Left renal pelvis (tissue), 4 donors: ENCODE measurements around the gene GPR156. TPM values are rescaled to one million over a fixed set of nuclear protein-coding genes. Genes with fewer than 3 reads are reported as not detected.
"Not testable (repeated sequence)": the region's sequence is repeated elsewhere in the genome, so short reads cannot be mapped to it uniquely, and the experiment has no call there.

Experiments used
- DNase-seq, 4 donors: peaks; one replicate each; pipeline ENCODE4 v3.0.0-alpha.2; 2013; ENCODE audit warnings: low read depth in 4 of 4, low spot score in 3 of 4
- polyA plus RNA-seq, 4 donors: library from polyadenylated mRNA; unstranded; fragments of 120-200 nt; gene quantifications; one replicate each; pipeline ENCODE4 v1.2.1, GENCODE V29; 2013; ENCODE audit not compliant: insufficient read length in 4 of 4

The GPR156 gene
- polyA plus RNA-seq, 4 donors = 1.6 to 3.3 (median 2.7) TPM

DNA sequence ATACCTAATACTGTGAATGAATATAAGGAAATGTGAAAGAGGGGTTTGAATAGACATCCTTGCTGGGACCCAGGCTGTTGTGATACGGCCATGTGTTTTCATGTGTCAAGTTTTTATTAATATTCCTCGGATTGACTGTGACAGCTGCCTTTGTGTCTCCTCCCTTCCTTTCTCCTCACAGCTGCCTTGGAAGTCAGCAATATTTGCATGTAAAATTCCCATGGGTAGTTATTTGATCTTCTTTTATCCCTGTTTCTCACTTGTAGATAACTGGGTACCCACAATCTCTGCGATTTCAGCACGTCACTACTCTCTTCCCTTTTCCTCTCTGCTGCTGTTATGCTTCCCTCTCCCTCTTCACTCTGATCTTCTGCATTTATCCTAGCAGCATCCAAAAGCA lies 9.4 kb downstream of the GPR156 start:
- no peak for DNase-seq

DNA sequence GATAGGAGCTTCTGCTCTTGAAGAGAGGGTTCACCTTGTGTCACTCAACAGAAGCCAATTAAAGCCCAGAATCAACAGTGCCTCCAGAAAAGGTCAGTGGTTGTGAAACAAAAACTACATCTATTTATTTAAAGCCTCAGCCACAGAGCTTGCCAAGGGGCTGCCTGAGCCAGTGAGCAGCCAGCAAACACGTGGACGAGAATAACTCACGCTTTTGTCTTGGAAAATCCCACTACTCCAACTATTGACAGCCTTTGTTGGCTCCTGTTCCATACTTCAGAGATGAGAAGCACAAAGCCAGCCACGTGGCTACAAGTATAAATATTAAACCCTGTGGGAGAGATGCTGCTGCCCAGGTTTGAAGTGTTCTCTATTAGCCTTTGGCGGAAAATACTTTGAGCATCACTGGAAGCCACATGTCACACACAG lies 10.3 kb downstream of the GPR156 start:
- DNase-seq = no peak

DNA sequence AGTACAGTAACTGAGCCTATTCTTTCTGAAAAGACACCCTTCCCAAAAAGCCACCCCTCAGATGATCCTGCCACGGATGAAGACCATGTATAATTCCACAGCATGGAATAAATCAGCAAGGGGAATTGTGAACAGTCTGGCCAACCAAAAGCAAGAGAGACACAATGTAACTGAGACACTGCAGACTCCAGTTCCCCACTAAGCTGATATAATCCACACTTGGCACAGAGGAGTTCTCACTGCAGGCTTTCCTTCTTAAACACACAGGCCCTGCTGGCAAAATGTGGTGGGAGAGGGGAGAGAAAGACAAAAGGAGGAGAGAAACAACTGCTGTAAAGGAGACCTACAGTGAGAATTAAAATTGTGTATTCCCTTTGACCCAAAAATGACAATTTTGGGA lies 12.7 kb downstream of the GPR156 start:
- DNase-seq = no peak

DNA sequence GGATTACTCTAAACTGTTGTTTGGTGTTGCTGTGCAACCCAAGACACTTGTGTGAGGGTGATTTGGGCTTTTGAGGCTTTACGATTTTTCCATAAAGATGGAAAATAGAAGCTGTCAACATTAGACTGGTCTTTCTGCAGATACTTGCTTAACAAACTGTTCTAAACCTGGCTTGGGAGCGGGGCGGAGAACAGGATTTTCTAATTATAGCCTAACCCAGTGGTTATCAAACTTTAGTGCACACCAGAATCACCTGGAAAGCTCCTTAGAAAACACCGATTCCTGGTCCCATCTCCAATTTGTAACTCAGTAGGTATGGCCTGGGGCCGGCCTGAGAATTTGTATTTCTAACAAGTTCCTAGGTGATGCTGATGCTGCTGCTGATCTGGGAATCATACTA lies 19.0 kb downstream of the GPR156 start:
- DNase-seq = no peak

DNA sequence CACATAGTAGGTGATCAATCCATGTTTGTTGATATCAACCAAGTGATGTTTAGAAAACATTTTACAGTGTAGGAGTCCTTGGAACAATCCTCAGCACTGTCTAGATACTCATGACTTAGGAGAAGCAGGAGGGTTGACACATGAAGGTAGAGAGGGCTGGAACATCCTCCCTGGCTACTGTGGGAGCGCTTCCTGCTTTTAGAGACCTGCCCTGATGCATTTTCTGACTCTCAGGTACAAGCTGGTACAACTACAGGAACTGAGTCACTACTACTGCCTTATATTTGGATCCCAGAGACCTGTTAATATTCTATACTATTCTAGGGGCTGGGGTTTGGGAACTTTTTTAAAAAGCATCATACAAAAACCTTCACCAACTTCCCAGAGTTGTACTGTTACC lies 20.1 kb downstream of the GPR156 start:
- no peak for DNase-seq

DNA sequence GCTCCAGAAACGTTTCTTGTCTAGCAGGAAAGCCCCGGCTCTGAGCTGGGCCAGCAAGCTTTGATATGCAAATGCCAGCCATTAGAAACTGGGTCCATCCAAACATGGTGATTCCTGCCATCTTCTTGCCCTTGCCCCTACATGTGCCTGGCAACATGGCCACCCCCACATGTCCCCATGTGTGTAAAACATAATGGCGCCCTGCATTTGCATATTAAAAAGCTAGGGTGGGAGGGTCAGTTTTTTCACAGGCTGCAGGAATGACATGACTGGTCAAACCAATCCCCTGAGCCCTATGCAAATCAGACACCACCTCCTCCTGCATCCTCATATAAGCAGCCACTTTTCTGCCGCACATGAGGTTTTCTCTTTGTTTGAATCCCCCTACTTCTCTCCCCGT lies 21.2 kb downstream of the GPR156 start:
- DNase-seq = no peak

DNA sequence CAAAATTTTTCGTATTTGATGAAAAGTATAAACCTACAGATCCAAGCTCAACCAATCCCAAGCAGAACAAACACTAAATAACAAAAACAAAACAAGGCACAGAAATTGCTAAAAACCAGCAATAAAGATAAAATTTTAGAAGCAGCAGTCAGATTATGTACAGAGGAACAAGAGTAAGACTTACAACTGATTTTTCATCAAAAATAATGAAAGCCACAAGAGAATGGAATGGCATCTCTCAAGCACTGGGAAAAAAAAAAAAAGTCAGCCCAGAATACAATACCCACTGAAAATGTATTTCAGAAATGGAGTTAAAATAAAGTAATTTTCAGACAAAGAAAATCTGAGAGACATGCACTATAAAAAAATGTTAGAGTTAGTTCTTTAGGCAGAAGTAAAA lies 27.0 kb downstream of the GPR156 start:
- no peak for DNase-seq

DNA sequence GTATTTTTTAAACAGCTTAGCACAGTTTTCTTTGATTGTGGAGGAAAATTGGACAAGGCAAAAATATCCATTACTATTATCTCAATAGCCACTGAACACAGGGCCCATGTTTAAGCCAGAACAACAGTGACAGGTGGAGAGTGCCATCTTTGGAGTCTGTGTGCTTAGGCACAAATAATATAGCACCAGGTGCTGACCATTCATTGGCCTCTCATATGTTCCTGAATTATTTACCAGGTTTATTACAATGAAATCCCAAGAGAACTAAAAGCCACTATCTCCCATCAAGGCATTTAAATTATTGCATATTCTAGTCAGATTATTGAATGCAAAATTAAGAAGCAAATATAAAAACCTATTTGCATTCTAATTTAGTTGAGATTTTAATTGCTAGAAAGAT lies 39.6 kb downstream of the GPR156 start:
- DNase-seq = no peak

DNA sequence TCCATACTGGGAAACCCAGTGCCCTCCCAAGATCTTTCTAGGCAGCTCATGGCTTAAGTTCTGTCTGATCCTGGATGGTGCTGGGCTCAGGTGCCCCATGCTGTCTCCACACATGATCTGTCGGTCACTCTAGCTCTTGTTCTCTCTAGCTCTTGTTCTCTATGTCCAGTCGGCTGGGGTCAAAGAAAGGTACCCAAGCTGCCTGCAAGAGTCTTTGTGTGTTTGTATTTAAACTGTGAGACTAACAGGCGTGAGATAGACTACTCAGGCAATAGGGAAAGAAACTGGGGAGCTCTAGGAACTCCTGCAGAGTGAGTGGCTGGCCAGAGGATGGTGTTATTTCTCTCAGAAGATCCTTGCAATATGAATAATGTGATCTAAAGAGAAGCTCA lies 40.2 kb downstream of the GPR156 start:
- DNase-seq = peak in 2 of 4 donors; percentile 2 to 5

DNA sequence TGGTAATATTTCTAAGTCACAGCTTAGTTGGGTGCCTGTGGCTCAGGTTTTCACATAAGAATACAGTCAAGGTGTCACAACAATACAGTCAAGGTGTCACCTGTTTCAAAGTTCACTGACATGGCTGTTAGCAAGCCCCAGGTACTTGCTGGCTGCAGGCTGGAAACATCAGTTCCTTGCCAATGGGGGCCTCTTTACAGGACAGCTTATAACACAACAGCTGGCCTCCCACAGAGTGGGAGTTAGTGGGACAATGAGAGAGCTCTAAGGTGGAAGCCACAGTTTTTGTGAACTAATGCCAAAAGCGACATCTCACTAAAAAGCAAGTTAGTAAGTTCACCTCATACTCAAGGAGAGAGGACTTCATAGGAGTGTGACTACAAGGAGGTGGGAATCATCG lies 45.4 kb downstream of the GPR156 start:
- DNase-seq = no peak

DNA sequence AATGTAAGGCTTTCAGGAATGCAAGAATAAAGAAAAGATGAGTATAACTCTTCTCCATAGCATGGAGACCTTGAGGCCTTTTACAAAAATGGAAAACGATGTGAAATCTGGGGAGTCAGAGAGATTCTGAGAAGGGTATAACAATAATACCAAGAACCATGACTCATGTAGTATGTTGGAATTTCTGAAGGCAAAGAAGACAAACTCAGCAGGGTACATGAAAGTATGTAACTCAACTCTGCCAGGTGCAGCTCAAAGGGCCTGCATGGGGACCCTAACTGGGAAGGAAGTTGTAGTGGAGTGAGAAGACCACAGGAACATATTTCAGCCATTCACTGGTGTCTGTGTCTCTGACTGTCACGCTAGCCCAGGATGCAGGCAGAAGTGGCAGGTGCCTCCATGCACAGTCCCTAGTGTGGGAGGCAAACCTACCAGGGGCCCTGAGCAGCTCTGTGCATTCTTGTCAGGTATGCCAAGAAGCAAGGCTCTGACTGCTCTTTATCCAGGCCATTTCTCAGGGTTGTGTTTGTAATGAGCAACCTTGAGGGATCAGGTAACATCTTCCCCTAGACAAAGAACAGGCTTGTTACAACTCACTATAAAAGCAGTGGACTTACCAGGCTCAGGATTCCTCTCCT lies 57.2 kb downstream of the GPR156 start:
- DNase-seq = no peak

DNA sequence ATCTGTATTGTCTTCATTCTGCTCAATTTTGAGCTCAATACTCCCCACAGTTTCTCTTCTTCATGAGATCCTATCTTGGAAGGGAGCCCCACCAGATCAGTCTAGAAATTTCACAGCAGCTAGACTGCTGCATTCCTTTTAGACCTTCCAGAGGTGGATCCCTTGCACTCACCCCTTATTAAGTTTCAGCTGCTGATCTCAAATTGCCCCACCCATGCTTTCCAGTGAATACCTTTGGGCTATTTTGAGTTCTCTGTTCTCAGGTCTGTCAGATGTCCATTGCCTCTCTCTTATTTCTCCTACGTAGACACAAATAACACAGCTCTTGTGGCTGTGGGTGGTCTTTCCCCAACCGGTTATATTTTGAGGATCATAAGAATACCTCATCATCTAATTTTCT lies 60.8 kb downstream of the GPR156 start:
- DNase-seq = no peak

DNA sequence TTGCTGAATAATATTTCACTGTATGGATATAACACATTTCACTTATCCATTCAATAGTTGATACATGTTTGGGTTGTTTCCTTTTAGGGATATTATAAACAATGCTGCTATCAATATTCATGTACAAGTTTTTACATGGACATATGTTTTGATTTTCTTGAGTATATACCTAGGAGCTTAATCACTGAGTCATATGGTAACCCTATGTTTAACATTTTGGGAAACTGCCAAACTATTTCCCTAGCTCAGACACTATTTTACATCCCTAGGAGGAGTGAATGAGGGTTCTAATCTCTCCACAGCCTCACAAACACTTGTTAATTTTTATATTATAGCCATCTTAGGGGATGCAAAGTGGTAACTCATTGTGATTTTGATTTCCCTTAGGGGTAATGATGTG lies 66.0 kb downstream of the GPR156 start:
- DNase-seq = no peak

DNA sequence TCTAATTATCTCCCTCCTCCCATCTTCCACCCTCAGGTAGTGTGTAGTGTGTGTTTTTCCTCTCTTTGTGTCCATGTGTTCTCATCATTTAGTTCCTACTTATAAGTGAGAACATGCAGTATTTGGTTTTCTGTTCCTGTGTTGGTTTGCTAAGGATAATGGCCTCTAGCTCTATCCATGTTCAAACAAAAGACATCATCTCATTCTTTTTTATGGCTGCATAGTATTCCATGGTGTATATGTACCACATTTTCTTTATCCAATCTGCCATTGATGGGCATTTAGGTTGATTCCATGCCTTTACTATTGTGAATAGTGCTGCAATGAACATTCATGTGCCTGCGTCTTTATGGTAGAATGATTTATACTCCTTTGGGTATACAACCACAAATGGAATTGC lies 68.4 kb downstream of the GPR156 start:
- not testable (repeated sequence) for DNase-seq

DNA sequence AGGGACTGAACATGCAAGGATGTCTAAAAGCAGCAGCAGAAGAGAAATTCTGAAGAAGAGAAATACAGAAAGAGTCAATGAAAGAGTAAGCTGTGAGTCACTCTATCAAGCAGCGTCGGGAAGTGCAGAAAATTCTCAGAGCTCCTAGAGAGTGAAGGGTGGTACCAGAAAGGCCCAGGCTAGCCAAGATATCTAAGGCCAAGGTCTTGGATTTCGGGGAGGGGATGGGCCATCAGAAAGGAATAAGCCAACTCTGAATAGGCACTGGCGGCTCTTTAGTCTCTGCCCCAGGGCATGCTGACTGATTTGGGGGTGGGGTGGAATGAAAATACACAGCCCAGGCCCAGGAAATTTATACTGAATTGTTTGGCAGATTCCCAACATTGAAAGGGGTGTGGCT lies 70.8 kb downstream of the GPR156 start:
- no peak for DNase-seq

DNA sequence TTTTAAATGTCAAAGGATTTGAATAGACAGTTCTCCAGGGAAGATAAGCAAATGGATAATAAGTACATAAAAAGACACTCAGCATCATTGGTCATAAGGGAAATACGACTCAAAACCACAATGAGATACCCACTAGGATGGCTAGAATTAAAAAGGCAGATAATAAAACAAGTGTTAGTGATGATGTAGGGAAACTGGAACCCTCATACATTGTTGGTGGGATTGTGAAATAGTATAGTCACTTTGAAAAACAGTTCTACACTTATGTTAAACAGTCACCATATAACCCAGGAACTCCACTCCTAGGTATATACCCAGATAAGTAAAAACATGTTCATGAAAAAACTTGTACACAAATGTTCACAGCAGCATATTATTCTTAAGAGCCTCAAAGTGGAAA lies 72.5 kb downstream of the GPR156 start:
- no peak for DNase-seq

DNA sequence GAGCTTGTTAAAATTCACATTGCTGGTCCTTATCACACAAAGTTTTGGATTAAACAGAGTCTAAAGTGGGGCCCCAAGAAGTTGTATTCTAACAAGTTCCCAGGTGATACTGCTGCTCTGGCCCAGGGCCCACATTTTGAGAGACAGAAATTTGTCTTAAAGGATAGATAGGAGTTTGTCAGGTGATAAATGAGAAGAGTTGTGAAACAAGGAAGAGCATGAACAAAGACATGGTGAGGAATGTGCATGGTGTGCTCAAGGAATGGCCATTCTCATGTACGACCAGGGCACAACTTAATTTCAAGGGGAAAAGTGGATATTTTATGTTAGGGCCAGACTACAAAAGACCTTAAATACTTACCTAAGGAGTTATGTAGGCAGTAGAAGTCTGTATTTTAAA lies 75.6 kb downstream of the GPR156 start:
- no peak for DNase-seq

DNA sequence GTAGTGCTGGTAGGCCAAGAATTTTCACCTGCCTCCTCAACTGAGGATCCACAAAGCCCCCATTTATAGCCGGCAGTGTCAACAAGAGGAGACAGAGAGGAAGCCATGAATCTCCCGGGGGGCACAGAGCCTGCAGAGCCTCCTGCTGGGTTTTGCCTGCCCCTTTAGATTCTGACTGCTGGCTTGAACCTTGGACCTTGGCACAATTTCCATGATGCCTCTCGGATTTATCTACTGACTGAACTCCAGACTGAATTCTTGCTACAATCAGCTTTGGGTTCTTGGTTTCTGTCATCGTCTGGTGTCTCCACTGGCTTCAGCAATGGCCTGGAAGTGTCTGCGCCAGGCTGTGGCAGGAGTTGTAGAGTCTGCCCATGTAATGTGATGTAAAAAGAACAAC lies 80.7 kb downstream of the GPR156 start:
- DNase-seq = no peak

DNA sequence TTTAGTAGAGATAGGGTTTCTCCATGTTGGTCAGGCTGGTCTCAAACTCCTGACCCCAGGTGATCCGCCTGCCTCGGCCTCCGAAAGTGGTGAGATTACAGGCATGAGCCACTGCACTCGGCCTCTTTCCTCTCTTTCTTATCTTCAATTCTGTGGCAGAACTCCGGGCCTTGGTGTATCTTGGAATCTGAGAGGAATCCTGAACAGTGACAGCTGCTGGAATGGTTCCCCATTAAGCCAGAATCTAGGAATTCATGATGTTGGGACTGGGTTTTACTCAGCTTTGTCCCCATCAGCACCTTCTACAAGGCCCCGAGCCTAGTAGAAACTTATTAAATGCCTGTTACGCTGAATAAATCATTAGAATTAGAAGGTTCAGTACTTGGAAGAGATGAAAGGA lies 81.4 kb downstream of the GPR156 start:
- no peak for DNase-seq

DNA sequence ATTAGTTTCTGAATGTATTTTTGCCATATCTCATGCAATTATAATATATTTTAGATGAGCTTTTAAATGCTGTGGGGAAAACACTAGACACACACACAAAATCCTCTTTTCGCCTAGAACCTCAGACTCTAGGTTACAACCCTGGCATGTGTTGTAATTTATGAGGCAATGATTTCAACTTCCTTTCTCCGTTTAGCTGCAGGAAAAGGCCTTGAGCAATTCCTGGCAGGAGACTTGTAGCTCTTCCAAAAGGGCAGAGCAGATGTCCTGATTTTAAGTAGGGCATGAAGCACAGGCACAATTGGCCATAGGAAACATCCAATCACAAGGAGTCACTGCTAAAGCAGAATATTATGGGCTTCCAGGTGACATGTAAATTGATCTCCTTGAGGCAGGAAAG lies 82.0 kb downstream of the GPR156 start:
- peak in 2 of 4 donors; percentile 27 to 40 for DNase-seq

DNA sequence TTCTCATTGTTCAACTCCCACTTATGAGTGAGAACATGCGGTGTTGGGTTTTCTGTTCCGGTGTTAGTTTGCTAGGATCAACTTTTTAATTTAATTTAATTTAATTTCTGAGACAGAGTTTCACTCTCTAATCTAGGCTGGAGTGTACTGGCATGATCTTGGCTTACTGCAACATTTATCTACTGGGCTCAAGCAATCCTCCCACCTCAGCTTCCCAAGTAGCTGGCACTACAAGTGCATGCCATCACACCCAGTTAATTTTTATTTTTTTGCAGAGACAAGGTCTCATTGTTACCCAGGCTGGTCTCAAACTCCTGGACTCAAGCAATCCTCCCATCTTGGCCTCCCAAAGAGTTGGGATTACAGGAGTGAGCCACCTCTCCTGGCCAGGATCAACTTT lies 82.7 kb downstream of the GPR156 start:
- no peak for DNase-seq

DNA sequence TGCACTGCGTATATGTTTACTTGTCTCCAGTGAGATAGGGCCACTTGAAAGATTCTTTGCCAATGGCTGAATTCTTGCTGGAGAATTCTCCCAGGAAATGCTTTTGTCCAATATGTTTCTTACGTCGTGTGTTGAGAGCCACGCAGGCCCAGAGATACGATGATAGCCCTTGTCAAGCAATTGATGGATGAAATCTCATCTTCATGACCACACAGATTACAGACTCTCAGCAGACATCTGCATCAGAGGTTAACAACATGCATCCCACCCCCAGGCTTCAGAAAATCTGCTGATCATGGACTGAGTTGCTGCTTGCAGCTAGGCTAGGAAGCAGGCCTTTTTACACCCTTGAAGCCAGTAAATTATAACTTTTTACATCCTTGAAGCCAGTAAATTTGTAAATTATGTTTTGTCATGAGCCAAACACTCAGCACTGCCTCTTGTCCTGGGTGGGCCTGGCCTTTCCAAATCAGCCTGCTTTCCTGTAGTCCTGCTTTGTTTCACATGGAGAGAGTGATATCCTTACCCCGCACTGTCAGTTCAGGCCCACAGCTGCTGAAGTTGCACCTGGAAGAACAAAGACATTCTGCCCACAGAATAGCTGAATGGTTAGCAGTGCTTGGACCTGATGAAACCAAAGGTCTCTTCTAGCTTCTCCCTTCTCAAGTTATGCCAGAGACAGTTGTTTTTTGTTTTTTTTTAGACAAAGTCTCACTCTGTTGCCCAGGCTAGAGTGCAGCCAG lies 84.4 kb downstream of the GPR156 start:
- DNase-seq = no peak
